Measurements from ENCODE around the gene TMEM150A.
"Not testable (repeated sequence)": the region's sequence is repeated elsewhere in the genome, so short reads cannot be mapped to it uniquely, and the experiment has no call there.

TMEM150A gene

GRCh38 chr2:85566265-85566664, 36.2 kb downstream of the TMEM150A start:
- TF ChIP-seq FOXM1 (IDR thresholded peaks at IDR 0.05; ENCODE audit: borderline replicate concordance), result no peak
- TF ChIP-seq NFRKB (IDR thresholded peaks at IDR 0.05), result no peak
- no peak for TF ChIP-seq PKNOX1 (IDR thresholded peaks at IDR 0.05)
- TF ChIP-seq ELF4 (IDR thresholded peaks at IDR 0.05), result no peak
- no peak for TF ChIP-seq ARNT (IDR thresholded peaks at IDR 0.05)
- CTCF ChIA-PET, result no interaction called here
- no peak for DNase-seq (ENCODE audit: extremely low spot score)
- POLR2A ChIA-PET, result interaction anchor here (1.8 kb wide), 1 partner anchor 46 kb away, joined by 5 read pairs; the partner anchor contains the start of gene C2orf68

DNA sequence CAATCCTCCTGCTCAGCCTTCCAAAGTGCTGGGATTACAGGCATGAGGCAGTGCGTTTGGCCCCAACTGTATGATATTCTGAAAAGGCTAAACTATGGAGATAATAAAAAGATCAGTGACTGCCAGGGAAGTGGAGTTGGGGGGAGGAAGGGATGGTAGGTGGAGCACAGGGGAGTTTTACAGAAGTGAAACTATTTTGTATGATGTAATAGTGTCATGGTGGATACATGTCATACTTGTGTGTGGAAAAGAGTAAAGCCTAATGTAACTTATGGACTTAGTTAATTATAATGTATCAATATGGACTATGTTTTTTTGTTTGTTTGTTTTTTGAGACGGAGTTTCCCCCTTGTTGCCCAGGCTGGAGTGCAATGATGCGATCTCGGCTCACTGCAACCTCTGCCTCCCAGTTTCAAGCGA, 38.3 kb downstream of the TMEM150A start:
- CTCF ChIA-PET, result no interaction called here
- POLR2A ChIA-PET, result no interaction called here
- no peak for DNase-seq (ENCODE audit: extremely low spot score)
- no peak for TF ChIP-seq FOXA1 (IDR thresholded peaks at IDR 0.05)
- TF ChIP-seq BHLHE40 (IDR thresholded peaks at IDR 0.05; ENCODE audit: borderline replicate concordance), result no peak
- no peak for TF ChIP-seq ELF4 (IDR thresholded peaks at IDR 0.05)
- no peak for TF ChIP-seq SP1 (IDR thresholded peaks at IDR 0.05)
- no peak for TF ChIP-seq TARDBP (IDR thresholded peaks at IDR 0.05)
- TF ChIP-seq L3MBTL2 (conservative IDR thresholded peaks at IDR 0.05), result no peak
- TF ChIP-seq PKNOX1 (IDR thresholded peaks at IDR 0.05), result no peak
- TF ChIP-seq LEF1 (IDR thresholded peaks at IDR 0.05; ENCODE audit: borderline replicate concordance), result no peak
- no peak for TF ChIP-seq HDGF (IDR thresholded peaks at IDR 0.05; ENCODE audit: borderline replicate concordance)
- no peak for TF ChIP-seq NFRKB (IDR thresholded peaks at IDR 0.05)
- no peak for TF ChIP-seq FOXM1 (IDR thresholded peaks at IDR 0.05; ENCODE audit: borderline replicate concordance)

- CTCF ChIA-PET, result interaction anchor here (0.6 to 0.9 kb wide), 3 partner anchors 27 to 142 kb away, joined by 3 to 6 read pairs (median 3); no protein-coding TSS in a partner anchor
- POLR2A ChIA-PET, result interaction anchor here (0.7 to 4.0 kb wide), 21 partner anchors 9 to 173 kb away, joined by 3 to 30 read pairs (median 5); partner anchors contain the start of genes C2orf68, MAT2A, RNF181 and SH2D6
- TF ChIP-seq ZNF384 (IDR thresholded peaks at IDR 0.05), result peak; percentile 41; the same call in 1 of the 2 replicates
- no peak for TF ChIP-seq FOXA1 (IDR thresholded peaks at IDR 0.05)
- DNase-seq (ENCODE audit: extremely low spot score), result peak; percentile 93
Measured at GRCh38 chr2:85561280-85562212, 41.0 kb downstream of the TMEM150A start, which contains the start of gene GGCX. GGCX (minus strand) TSS chr2:85561493; CDS start chr2:85561428, 65 bp downstream.

DNA sequence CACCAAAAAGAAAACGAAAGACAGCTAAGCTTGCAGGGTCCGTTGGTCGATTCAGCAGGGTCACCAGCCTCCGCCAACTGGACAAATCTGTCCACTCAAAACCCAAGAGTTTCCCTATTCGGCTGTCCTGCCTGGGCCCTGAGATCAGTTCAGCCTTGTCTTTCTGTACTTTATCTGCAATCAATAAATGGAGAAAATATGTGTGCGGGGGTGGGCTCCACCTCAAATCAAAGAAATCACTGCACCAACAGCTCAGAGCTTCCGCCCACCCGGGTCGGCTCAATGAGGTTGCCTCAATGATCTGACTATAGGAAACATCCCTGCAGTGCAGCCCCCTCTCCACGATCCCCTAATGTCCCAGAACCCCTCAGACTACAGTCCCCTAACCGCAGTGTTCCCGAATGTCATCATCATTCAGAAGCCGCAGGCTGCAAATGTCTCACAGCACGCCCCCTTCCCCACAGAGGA, 41.7 kb downstream of the TMEM150A start:
- CTCF ChIA-PET, result interaction anchor here (0.6 to 1.6 kb wide), 3 partner anchors 9 to 393 kb away, joined by 3 to 24 read pairs (median 6); no protein-coding TSS in a partner anchor
- POLR2A ChIA-PET, result interaction anchor here (0.6 to 4.0 kb wide), 19 partner anchors 9 to 172 kb away, joined by 3 to 30 read pairs (median 5); partner anchors contain the start of genes C2orf68, MAT2A, RNF181 and SH2D6
- TF ChIP-seq ELF4 (IDR thresholded peaks at IDR 0.05) (no peak), TARDBP (IDR thresholded peaks at IDR 0.05) (no peak), HDGF (IDR thresholded peaks at IDR 0.05; ENCODE audit: borderline replicate concordance) (no peak), PKNOX1 (IDR thresholded peaks at IDR 0.05) (no peak), BHLHE40 (IDR thresholded peaks at IDR 0.05; ENCODE audit: borderline replicate concordance) (no peak), LEF1 (IDR thresholded peaks at IDR 0.05; ENCODE audit: borderline replicate concordance) (no peak), CTBP1 (IDR thresholded peaks at IDR 0.05; ENCODE audit: borderline replicate concordance) (no peak)
- no peak for DNase-seq (ENCODE audit: extremely low spot score)

GRCh38 chr2:85560403-85560726, 42.1 kb downstream of the TMEM150A start:
- not testable (repeated sequence) for DNase-seq (ENCODE audit: extremely low spot score)
- CTCF ChIA-PET, result interaction anchor here (0.6 to 1.6 kb wide), 4 partner anchors 9 to 393 kb away, joined by 3 to 24 read pairs (median 5); partner anchors contain the start of gene MAT2A
- POLR2A ChIA-PET, result interaction anchor here (0.6 to 4.0 kb wide), 15 partner anchors 8 to 172 kb away, joined by 3 to 30 read pairs (median 5); partner anchors contain the start of genes MAT2A, RNF181, SH2D6 and TMEM150A

DNA sequence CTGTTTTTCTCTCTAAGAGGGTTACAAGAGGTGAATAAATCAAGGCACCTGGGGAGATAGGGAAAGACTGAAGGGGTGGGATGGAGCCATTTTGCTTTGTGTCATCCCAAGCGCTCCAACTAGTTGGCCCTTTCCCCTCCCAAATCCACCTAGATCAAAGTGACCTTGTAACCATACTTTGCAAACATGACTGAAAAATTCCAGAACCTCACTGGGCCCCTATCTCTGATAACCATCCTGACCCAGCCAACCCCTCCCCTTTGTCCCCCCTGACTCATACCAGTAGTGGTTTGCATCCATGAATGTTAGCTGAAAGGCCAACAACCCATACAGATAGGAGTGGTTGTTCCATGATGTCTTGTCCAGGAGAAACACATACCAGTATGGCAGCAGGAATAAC, 44.3 kb downstream of the TMEM150A start:
- DNase-seq (ENCODE audit: extremely low spot score), result no peak
- TF ChIP-seq PKNOX1 (IDR thresholded peaks at IDR 0.05) (no peak), LEF1 (IDR thresholded peaks at IDR 0.05; ENCODE audit: borderline replicate concordance) (no peak)
- ChIA-PET POLR2A (interaction anchor here (0.7 to 4.0 kb wide), 3 partner anchors 18 to 139 kb away, joined by 3 to 30 read pairs (median 5); partner anchors contain the start of genes MAT2A and SH2D6), CTCF (no interaction called here)
